Measurements from ENCODE around the gene ITGB5.
A peak's percentile ranks its signal among the peaks of the same experiment; 100 is the strongest.

ITGB5 gene, protein sequence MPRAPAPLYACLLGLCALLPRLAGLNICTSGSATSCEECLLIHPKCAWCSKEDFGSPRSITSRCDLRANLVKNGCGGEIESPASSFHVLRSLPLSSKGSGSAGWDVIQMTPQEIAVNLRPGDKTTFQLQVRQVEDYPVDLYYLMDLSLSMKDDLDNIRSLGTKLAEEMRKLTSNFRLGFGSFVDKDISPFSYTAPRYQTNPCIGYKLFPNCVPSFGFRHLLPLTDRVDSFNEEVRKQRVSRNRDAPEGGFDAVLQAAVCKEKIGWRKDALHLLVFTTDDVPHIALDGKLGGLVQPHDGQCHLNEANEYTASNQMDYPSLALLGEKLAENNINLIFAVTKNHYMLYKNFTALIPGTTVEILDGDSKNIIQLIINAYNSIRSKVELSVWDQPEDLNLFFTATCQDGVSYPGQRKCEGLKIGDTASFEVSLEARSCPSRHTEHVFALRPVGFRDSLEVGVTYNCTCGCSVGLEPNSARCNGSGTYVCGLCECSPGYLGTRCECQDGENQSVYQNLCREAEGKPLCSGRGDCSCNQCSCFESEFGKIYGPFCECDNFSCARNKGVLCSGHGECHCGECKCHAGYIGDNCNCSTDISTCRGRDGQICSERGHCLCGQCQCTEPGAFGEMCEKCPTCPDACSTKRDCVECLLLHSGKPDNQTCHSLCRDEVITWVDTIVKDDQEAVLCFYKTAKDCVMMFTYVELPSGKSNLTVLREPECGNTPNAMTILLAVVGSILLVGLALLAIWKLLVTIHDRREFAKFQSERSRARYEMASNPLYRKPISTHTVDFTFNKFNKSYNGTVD

DNA sequence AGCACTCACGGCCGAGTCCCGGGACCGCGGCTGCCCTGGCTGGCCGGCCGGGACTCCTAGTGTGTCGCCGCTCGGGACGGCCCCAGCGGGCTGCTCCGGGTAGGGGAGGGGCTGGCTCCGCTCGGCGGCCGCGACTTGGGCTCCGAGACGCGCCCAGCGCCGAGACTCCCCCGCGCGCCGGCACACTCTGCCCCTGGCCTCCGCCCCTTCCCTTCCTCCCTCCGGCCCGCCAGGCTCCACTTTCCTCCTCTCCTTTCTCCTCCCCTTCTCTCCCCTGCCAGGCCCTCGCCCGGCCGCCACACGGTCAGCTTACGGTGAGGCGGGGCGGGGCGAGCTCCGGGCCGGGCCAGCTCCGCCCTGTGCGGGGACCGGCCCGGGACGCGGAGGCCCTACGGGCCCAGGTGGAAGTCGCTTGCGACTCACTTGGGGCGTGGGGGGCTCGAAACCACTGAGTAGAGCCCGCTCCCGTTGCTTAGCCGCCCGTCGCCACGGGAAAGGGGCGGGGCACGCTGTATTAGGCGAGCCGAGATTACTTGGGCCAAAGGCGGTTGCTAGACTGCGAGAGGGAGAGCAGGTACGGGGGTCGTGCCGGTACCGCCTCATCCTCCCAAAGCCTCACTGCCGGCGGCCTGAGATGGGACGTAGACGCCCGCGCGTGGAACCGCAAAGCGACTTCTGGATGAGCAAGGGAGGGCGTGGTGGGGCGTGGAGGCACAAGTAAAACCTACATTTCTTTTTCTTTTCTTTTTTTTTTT is at the start of gene ITGB5:
Gene ITGB5 (minus strand): TSS at position 189 of the 755 bp plus-strand sequence. CDS start 365 bp downstream, outside the sequence.
- peak; percentile 72 for DNase-seq

DNA sequence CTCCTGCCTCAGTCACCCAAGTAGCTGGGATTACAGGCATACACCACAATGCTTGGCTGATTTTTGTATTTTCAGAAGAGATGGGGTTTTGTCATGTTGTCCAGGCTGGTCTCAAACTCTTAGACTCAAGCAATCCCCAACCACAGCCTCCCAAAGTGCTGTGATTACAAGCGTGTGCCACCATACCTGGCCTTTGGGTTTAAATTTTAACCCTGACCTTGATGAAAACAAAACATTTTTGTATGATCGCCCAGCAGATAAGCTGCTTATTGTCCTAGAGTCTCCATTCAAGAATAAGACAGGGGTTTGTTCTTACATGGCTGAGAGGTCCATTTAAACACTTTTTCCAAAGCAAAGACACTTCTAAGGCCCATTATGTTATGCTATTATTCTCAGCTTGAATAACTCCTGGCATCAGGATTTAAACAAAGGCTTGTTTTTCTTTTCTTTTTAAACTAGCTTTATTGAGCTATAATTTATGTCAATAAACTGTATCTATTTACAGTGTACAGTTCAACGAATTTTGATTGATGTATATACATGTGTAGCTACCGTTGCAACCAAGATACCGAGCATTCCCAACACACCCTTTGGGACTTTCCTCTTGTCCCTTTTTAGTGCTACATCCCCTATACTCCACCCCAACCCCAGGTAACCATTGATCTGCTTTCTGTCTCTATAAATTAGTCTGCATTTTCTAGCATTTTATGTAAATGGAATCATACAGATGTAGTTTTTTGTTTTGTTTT is 48.8 kb upstream of the ITGB5 start:
- no peak for DNase-seq

DNA sequence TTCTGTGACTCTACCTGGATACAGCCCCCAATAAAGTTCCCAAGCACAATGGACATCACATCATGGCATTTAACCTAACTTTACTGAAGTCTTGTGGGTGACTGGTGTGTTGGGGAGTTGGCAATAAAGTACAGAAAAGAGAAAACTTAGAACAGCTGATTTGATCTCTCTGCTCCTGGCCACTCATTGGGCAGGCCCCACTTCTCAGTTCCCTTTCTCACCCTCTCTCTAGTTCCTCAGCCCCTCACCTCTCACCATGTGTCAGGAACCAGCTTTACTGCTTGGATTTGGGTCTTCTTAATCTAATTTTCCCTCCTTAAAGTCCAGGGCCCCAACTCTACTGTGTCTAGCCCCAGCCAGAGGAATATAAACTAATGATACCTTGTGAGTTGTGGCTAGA is 48.1 kb upstream of the ITGB5 start:
- DNase-seq = no peak

DNA sequence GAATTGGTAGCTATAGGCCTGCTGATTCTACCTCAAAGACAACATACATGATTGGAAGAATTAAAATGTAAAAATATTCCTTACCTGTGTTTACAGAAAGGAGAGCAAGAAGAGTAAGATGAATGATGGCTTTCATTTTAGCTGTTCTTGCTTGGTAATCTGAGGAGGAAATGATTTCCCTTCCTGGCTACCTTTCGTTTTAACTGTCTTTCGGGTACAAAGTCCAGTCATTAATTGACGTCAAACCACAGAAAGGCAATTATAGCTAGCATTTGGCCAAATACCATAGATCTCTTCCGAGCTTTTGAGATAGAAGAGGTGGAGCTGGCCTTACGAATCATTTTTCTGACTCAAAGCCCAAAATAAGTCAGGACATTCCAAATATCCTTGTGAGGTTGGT is 47.4 kb upstream of the ITGB5 start, which contains the start of gene MUC13:
Gene MUC13 (minus strand): TSS at position 175 of the 400 bp plus-strand sequence. CDS start 39 bp downstream, at position 136.
- DNase-seq = no peak

DNA sequence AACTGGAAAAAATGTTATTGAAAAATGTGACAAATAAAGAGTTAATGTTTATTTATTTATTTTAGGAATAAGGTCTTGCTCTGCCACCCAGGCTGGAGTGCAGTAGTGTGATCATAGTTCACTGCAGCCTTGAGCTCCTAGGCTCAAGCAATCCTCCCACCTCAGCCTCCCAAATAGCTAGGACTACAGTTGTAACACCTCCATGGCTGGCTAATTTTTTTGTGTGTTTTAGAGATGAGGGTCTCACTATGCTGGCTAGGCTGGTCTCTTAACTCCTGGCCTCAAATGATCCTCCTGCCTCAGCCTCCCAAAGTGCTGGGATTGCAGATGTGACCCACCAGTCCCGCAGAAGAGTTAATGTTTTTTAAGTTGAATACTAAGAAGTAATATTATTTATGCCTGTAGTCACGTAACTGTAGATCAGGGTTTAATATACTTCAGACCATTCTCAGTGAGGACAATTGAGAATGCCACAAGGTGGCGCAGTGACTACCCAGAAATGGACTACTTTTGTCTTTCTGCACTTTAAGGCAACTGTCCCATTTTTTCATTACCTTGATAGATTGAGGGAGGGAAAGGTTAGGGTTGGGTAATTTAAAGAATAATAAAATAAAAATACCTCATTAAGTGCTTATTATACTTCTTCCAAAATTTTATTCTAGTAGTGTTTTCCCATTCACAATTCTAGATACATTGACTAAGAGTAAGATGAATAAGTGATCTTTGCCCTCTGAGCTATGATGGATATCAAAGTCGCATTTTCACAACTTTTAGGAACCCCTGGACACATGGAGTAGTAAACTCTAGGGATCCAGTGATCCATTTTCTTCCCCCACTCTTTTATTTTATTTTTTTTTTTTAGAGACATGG is 41.4 kb upstream of the ITGB5 start:
- peak; percentile 69 for DNase-seq

DNA sequence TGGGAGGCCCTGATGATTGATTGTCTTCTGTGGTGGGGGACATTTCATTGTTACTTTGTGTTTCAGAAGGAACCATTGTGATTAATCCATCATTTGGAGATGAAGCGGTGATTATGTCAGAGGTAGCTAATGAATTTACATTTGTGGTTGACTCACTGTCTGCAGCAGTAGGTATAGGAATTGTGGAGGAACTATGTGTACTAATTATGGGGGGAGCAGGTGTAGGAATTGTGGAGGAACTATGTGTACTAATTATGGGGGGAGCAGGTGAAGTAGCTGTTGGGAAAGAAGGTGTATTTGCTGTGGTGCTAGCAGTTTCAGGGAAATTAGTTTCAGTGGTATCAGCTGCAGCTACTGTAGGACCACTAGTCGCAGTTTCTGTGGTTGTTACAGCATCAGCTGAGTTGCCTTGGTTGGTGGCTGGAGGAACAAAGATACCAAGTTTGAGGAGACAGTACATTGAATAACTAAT is 40.4 kb upstream of the ITGB5 start:
- DNase-seq = no peak

DNA sequence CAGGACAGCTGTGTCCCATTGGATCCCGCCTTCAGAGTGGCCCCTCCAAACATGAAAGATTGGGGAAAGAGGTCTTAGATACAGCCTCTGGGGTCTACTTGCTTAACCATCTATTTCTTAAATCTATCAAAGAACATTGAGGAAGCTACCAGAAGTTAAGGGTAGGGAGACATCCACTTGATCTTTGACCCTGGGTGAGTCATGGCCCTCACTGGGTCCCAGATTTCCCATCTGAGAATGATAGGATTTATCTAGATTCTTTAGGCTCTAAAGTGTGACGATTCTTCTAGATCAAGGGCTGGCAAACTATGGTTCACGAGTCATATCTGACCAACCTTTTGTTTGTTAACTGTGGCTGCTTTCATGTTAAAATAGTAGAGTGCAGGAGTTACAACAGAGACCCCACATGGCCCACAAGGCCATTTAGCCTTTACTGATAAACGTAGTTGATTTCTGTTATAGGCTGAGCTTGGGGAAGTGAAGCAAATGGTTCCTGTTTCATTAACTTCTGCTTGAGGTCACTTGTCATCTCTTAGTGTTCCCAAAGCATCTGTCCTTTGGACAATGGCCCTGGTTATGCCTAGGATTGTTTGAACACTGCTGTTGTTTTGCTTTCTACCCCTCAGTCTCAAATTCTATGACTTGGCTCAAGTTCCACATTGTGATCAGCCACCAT is 39.4 kb upstream of the ITGB5 start:
- no peak for DNase-seq

DNA sequence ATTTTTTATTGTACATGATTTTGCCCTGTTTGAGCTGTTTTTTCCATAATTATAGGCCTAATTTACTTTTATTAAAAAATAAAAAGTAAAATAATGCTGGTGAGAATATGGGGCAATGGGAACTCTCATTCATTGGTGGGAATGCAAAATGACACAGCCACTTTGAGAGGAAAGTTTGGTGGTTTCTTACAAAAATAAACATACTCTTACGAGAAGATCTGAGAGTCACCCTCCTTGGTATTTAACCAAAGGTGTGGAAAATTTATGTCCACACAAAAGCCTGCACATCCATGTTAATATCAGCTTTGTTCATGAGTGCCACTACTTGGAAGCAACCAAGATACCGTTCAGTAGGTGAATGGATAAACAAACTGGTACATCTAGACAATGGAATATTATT is 37.6 kb upstream of the ITGB5 start:
- DNase-seq = no peak

DNA sequence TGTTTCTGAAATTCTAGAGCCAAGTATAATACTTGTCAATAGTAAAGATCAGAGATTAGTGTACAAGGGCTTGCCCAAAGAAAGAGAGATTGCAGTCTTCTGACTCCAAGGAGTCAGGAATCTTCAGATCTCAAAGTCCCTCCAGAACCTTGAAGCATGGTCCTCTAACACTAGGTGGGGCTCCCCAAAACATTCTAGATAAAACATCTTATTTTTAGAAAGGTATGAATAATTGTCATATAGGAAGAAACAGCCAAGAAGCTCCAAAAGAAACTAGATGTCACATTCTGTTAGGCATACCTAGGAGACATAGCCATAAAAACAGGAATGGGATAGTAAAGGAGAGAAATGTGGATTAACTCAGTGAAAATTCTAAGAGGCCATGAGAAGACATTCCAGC is 36.7 kb upstream of the ITGB5 start:
- DNase-seq = no peak

DNA sequence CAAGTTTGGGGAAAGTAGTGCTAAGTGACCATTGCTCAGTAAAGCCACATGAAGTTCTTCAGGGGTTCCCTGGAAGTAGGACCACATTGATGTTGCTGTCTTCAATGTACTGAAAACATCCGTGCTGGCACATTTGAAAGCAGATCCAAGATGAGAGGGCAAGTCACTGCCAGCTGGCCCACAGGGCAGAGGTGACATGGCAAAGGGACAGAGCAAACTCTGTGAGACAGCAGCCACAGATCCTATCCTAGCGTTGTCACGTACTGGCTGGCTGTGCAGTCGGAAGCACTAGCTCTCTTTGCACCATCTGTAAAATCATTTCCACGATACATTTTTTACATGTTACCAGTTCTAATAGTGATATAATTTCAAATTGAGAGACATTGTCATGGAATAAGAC is 33.6 kb upstream of the ITGB5 start:
- no peak for DNase-seq

DNA sequence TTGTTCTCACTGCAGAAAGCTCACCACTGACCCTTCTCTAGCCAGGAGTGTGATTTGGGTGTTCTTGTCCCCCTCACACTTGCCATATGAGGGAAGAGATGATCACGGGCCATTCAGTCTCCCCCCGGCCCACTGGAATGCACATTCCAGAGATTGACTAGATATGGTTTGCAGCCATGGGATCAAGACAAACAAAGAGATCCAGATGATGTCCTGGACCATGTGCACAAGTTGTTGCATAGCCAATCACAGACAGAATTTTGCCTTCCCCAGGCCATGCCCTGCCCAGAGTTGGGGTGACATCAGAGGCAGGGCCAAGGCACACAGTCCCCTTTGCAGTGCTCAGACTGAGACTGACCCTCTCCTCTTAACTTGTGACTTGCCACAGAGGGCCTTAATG is 32.6 kb upstream of the ITGB5 start:
- no peak for DNase-seq

DNA sequence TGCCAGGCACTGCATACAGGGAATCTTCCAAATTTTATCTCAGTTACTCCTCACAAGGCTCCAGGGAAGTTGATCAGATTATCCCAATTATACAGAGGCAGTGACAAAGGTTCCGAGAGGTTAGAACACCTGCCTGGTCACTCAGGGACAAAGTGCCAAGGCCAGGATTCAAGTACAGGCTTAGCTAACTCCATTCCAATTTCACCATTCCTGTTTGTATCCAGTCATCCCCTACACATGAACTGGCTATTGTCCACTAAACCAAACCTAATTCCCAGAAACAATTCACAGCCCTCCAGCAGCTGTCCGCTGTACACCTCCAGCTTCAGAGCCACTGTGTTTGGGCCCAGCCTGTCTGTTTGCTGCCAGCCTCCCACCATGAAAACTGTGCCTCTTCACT is 31.4 kb upstream of the ITGB5 start:
- no peak for DNase-seq

DNA sequence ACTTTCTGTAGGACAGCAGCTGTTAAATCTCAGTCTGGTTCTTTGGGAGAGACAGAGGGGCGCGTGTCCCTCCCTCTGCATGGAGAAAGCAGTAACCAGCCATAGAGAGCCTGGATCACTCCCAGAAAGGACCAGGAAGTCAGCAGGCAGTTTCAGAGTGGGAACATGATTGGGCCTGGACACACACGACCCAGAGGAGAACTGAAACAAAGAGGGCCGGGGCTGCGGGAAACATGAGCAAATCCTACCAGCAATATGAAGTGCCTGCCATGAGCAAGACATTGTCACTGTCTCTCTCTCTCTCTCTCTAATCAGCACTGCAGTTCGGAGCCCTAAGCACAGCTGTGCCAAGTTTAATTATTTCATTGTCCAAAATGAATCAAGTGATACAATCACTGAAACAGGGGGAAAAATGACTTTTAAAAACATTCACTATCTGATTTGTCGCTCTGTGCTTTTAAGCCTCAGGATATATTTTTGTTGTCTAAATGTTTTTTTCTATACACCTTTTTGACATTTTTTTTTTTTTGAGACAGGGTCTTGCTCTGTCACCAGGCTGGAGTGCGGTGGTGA is 29.8 kb upstream of the ITGB5 start:
- no peak for DNase-seq

DNA sequence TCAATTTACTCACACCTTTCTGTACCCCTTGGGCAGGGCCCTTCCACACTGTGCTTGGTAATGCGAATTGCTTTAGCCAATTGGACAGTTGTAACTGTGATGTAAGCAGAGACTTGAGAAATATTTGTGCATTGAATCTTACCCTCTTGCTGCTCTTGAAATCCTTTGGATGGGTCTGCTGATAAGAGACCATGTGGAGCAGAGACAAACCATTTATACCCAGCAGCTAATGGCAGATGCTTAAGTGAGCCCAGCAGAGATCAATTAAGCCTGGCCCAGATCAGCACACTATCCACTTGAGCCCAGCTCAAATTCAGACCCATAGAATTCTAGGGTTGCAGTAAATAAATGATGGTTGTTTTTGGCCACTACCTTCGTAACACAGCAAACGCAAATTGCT is 28.1 kb upstream of the ITGB5 start:
- DNase-seq = no peak

DNA sequence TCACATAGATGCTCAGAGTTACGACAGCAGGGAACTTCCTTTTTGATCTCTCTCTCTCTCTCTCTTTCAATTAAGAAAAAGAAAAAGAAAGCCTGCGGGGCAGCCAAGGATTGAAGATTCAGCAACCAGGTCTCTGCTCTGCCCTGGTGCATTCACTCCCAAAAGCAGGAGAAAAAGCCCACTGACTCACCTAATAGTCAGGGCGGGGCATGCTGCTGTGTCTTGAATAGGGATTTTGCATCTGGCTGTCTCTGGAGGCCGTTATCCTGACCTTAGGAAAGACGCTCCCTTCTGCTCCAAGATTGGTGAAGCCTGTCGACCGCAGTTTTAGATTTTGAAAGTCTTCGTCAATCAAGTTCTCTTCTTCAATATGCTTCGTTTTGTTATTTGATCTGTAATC is 20.8 kb upstream of the ITGB5 start:
- DNase-seq = no peak

DNA sequence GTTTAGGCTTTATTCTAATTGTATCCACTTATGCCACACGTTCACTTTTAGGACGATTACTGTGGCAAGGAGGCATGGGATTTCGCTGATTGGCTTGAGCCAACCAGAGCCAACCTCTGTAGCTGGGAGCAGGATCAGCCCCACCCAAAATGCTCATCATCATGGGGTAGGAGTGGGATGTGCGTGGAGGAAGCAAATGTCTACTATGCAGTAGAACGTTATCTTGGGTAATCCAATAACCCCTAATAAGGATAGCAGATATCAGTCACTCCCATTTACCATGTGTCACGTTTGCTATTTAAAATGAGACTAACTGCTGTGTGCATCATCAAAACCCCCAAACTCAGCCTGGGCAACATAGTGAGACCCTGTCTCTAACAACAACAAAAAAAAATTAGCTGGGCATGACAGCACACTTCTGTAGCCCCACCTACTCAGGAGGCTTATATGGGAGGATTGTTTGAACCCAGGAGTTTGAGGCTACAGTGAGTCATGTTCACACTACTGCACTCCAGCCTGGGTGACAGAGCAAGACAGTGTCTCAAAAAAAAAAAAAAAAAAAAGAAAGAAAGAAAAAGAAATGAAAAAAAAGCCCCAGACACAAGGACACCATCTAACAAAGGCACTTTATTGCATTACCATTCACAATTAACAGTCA is 17.8 kb upstream of the ITGB5 start:
- DNase-seq = no peak

DNA sequence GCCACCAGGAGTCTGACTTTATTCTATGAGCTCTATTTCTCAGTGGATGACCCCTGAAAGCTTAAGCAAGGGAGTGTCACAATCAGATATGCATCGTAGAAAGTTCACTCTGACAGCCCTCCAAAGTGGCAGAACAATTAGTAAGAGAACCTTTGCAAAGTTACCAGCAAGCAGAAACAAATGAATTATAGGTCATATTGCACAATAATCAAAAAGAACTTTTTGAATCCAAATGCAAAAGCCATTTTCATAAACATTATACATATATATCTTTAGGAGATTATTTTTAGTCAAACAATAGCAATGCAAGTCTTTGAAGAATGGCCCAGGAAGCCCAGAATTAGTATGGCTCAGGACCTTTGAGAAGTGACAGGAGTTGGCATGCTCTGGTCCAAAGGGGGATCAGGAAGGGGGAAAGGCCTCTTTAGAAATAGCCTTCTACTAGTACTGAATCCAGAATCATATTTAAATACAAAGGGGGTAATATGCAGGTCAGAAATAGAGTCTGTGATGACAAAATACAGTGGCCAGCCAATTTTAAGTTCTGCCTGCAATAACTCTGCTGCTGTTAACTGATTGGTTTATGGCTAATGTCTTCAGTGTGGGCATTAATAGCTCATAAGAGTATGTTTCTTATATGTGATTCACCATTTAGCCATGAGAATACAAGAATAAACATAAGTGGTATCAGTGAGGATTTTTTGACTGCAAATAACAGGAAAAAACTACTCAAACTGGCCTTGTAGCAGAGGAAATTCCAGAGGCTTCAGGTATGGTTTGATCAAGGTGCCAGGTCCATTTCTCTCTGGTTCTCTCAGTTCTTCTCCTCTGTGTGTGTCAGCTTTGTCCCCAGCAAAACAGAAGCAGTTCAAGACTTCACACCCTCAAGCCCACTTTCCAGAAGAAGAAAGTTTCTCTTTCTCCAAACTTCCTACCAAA is 17.0 kb upstream of the ITGB5 start:
- no peak for DNase-seq

DNA sequence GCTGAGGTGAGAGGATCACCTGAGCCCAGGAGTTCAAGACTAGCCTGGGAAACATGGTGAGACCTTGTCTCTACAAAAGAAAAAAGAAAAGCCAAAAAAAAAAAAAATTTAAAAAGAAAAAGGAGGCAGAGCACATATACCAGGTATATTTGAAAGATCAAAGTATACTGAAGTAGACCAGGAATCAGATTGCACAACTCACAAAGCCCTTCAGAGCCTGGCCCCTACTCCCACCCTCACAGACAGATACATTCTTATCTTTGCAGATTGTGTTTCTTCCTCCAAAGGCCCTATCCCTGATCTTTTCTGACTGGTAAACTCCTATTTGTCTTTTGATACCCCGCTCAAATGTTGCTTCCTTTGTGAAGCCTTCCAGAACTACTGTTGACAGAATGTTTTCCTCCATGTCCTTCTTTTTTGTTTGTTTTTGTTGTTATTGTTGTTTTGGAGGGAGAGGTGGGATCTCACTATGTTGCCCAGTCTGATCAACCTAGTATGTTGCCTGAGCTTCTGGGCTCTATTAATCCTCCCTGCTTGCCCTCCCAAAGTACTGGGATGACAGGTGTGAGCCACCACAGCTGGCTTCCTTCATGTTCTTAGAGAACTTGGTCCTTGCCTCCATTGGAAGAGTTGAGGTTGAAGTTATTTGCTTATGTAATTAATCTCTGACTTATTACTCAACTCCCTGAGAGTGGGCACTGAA is 9.8 kb upstream of the ITGB5 start:
- DNase-seq = no peak

Measured in activated CD8-positive, alpha-beta memory T cell treated with anti-CD3 and anti-CD28 coated beads for 24 hours (primary cell).